Ramos (cell line): ENCODE measurements around the gene PSMD8.
"Not testable (repeated sequence)": the region's sequence is repeated elsewhere in the genome, so short reads cannot be mapped to it uniquely, and the experiment has no call there.

Experiments
- in situ Hi-C: fragments of 300-500 bp; cut with MboI; formaldehyde crosslinking; loops from one replicate; pipeline ENCODE4 v1.14.3; 2022; ENCODE audit warnings: low sequenced_read_pairs; ENCODE audit not compliant: unreplicated experiment

The PSMD8 gene

GRCh38 chr19:38360839-38361631, 13.3 kb upstream of the PSMD8 start:
- in situ Hi-C loops: no loop called here

- in situ Hi-C loops: no loop called here
These were observed 12.7 kb upstream of the PSMD8 start for GRCh38 chr19:38361633-38362075.

- in situ Hi-C loops: no loop called here
These were observed 12.1 kb upstream of the PSMD8 start for GRCh38 chr19:38362076-38362945.

- in situ Hi-C loops: not testable (repeated sequence)
These were observed 11.3 kb upstream of the PSMD8 start for GRCh38 chr19:38362946-38363688.

- in situ Hi-C loops: no loop called here
These were observed 7.3 kb upstream of the PSMD8 start for GRCh38 chr19:38367041-38367440.

- in situ Hi-C loops: no loop called here
These were observed 4.8 kb upstream of the PSMD8 start for GRCh38 chr19:38369584-38369983.

- in situ Hi-C loops: no loop called here
These were observed 4.1 kb upstream of the PSMD8 start for GRCh38 chr19:38370299-38370698.

GRCh38 chr19:38371081-38371480, 3.3 kb upstream of the PSMD8 start:
- in situ Hi-C loops: no loop called here

GRCh38 chr19:38373907-38374331, 452 bp upstream of the PSMD8 start:
- in situ Hi-C loops: no loop called here

- in situ Hi-C loops: no loop called here
These were observed 725 bp downstream of the PSMD8 start for GRCh38 chr19:38375098-38375493.

- in situ Hi-C loops: no loop called here
These were observed 1.4 kb downstream of the PSMD8 start for GRCh38 chr19:38375748-38376147.

- in situ Hi-C loops: no loop called here
These were observed 2.2 kb downstream of the PSMD8 start for GRCh38 chr19:38376576-38376975.

- in situ Hi-C loops: no loop called here
These were observed 2.7 kb downstream of the PSMD8 start for GRCh38 chr19:38377052-38377451.

- in situ Hi-C loops: no loop called here
These were observed 4.5 kb downstream of the PSMD8 start for GRCh38 chr19:38378866-38379265.

GRCh38 chr19:38381138-38381537, 6.8 kb downstream of the PSMD8 start:
- in situ Hi-C loops: no loop called here

GRCh38 chr19:38383184-38383583, 8.8 kb downstream of the PSMD8 start:
- in situ Hi-C loops: no loop called here

GRCh38 chr19:38383743-38384142, 9.4 kb downstream of the PSMD8 start:
- in situ Hi-C loops: no loop called here

- in situ Hi-C loops: no loop called here
These were observed 10.0 kb downstream of the PSMD8 start for GRCh38 chr19:38384209-38385027.

GRCh38 chr19:38385057-38385803, 10.9 kb downstream of the PSMD8 start:
- in situ Hi-C loops: no loop called here
